Spinal cord (tissue), 10 donors: ENCODE data around the gene OGDH. TPM values are rescaled to one million over a fixed set of nuclear protein-coding genes. Genes with fewer than 3 reads are reported as not detected.
"Not testable (repeated sequence)": the region's sequence is repeated elsewhere in the genome, so short reads cannot be mapped to it uniquely, and the experiment has no call there.

ENCODE experiments used
- DNase-seq, 6 donors: peaks; one replicate each; pipeline versions ENCODE4 v3.0.0 to v3.0.0-alpha.2; 2013 to 2015; ENCODE audit warnings: low spot score in 6 of 6, low read depth in 4 of 6
- H3K27ac ChIP-seq: one replicate; pipeline ENCODE4 v1.5.1; 2013; ENCODE audit warnings: low read depth, low read length, control low read depth
- H3K27me3 ChIP-seq: one replicate; pipeline ENCODE4 v1.6.1; 2013; ENCODE audit warnings: low read length; ENCODE audit not compliant: control insufficient read depth, insufficient read depth
- H3K36me3 ChIP-seq: one replicate; pipeline ENCODE4 v1.6.1; 2013; ENCODE audit warnings: low read length; ENCODE audit not compliant: control insufficient read depth, insufficient read depth
- H3K4me1 ChIP-seq: one replicate; pipeline ENCODE4 v1.6.1; 2013; ENCODE audit warnings: low read length; ENCODE audit not compliant: control insufficient read depth, insufficient read depth
- H3K4me3 ChIP-seq: one replicate; pipeline ENCODE4 v1.5.1; 2013; ENCODE audit warnings: low read depth, low read length, control low read depth
- H3K9me3 ChIP-seq: one replicate; pipeline ENCODE4 v1.6.1; 2013; ENCODE audit warnings: low read length; ENCODE audit not compliant: control insufficient read depth, insufficient read depth
- WGBS: methylation state at CpG from one replicate; pipeline ENCODE4 v1.1.5; 2013; ENCODE audit warnings: missing lambda C conversion rate; ENCODE audit not compliant: insufficient coverage; 5-methylcytosine and 5-hydroxymethylcytosine counted together
- polyA plus RNA-seq, 2 donors: library from polyadenylated mRNA; unstranded; fragments of 120-200 nt; gene quantifications; one replicate each; pipeline ENCODE4 v1.2.1, GENCODE V29; 2013; ENCODE audit not compliant: insufficient read length in 2 of 2
- total RNA-seq, 2 donors: library from RNA; depleted of rRNA in 1 of 2; stranded (reverse); fragments of 120-200 nt in 1 of 2; fragments of >200 nt in 1 of 2; gene quantifications; one replicate each; pipeline versions ENCODE4 v1.2.3 to v1.2.4, GENCODE V29; 2013 to 2014
- donor health status: healthy.

OGDH gene
- total and polyA plus RNA-seq, 4 donors = 63.8 to 78.6 (median 69.3) TPM

DNA sequence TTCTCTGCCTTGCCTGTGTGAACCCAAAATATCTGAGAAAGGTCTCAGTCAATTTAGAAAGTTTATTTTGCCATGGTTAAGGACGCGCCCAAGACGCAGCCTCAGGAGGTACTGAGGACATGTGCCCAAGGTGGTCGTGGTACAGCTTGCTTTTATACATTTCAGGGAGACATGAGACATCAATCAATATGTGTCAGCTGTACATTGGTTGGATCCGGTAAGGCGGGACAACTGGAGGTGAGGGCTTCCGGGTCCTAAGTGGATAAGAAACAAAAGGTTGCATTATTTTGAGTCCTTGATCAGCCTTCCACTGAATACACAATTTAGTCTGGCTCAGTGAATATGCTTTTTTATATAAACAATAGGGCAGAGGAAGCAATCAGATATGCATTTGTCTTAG, 119.8 kb downstream of the OGDH start:
- not testable (repeated sequence) for H3K9me3 ChIP-seq, H3K4me3 ChIP-seq, H3K36me3 ChIP-seq, H3K27me3 ChIP-seq, H3K4me1 ChIP-seq, H3K27ac ChIP-seq, DNase-seq
- 63% methylated on average over 4 of the region's 7 CpGs for WGBS

GRCh38 chr7:44727158-44727936, 120.9 kb downstream of the OGDH start:
- Histone ChIP-seq H3K36me3 (no peaks in the 10 kb centered on the region), H3K4me3 (no peak overlapping the region), H3K27ac (no peak overlapping the region), H3K27me3 (no peaks in the 10 kb centered on the region), H3K9me3 (no peaks in the 10 kb centered on the region), H3K4me1 (no peaks in the 10 kb centered on the region)
- no peak for DNase-seq
- 62% methylated on average over 5 of the region's 6 CpGs for WGBS

DNA sequence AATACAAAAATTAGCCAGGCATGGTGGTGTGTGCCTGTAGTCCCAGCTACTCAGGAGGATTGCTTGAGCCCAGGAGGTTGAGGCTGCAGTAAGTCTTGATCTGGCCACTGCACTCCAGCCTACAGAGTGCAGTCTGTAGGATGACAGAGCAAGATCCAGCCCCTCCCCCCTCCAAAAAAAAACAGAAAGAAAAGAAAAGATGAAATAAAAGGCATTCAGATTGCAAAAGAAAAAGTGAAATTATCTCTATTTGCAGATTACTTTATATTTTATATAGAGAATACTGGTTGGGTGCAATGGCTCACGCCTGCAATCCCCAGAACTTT, 121.5 kb downstream of the OGDH start:
- H3K36me3 ChIP-seq = no peaks in the 10 kb centered on the region
- H3K27ac ChIP-seq = no peak overlapping the region
- no peak overlapping the region for H3K4me3 ChIP-seq
- WGBS = no CpG with 5 or more reads among the region's 1 CpG
- DNase-seq = no peak
- H3K27me3 ChIP-seq = no peaks in the 10 kb centered on the region
- no peaks in the 10 kb centered on the region for H3K4me1 ChIP-seq
- no peaks in the 10 kb centered on the region for H3K9me3 ChIP-seq

- no peak for DNase-seq
- Histone ChIP-seq H3K36me3 (no peaks in the 10 kb centered on the region), H3K27ac (no peak overlapping the region), H3K9me3 (no peaks in the 10 kb centered on the region), H3K4me3 (no peak overlapping the region), H3K4me1 (no peaks in the 10 kb centered on the region), H3K27me3 (no peaks in the 10 kb centered on the region)
- WGBS = 87% methylated on average over 9 of the region's 12 CpGs
These were observed 123.6 kb downstream of the OGDH start for GRCh38 chr7:44729949-44730590.

DNA sequence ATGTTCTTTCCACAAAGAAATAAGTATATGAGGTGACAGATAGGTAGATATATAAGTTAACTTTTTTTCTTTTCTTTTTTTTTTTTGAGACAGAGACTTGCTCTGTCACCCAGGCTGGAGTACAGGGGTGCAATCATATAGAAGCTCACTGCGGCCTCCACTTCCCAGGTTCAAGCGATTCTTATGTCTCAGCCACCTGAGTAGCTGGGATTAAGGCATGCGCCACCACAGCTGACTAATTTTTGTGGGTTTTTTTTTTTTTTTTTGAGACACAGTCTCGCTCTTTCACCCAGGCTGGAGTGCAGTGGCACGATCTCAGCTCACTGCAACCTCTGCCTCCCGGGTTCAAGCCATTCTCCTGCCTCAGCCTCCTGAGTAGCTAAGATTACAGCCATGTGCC, 126.5 kb downstream of the OGDH start:
- WGBS = 98% methylated on average over 6 of the region's 6 CpGs
- not testable (repeated sequence) for H3K36me3 ChIP-seq, DNase-seq, H3K27me3 ChIP-seq, H3K9me3 ChIP-seq, H3K4me1 ChIP-seq, H3K27ac ChIP-seq, H3K4me3 ChIP-seq

- H3K27me3 ChIP-seq = no peaks in the 10 kb centered on the region
- no peak overlapping the region for H3K27ac ChIP-seq
- H3K9me3 ChIP-seq = no peaks in the 10 kb centered on the region
- 75% methylated on average over 2 of the region's 5 CpGs for WGBS
- H3K4me3 ChIP-seq = no peak overlapping the region
- H3K36me3 ChIP-seq = no peaks in the 10 kb centered on the region
- H3K4me1 ChIP-seq = no peaks in the 10 kb centered on the region
- no peak for DNase-seq
These were observed 127.5 kb downstream of the OGDH start for GRCh38 chr7:44733708-44734481.

DNA sequence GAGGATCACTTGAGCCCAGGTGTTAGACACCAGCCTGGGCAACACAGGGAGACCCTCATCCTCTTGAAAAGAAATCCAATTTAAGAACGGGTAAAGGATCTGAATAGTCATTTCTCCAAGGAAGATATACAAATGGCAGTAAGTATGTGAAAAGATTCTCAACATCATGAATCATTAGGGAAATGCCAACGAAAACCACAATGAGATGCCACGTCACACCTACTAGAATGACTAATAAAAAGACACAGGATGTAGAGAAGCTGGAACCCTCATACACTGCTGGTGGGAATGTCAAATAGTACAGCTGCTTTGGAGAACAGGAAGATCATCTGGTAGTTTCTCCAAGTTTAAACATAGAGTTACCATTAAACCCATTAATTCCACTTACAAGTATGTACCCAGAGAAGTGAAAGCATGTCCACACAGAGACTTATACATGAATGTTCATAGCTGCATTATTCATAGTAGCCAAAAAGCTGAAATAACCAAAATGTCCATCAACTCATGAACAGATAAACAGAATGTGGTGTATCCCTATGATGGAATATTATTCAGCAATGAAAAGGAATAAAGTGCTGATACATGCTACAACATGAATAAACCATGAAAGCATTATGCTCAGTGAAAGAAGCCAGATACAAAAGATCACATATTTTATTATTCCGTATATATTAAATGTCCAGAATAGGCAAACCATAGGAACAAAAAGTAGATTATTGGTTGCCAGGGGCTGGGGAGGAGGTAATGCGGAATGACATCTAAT, 129.2 kb downstream of the OGDH start:
- H3K4me1 ChIP-seq = no peaks in the 10 kb centered on the region
- no peaks in the 10 kb centered on the region for H3K27me3 ChIP-seq
- no peak for DNase-seq
- no peaks in the 10 kb centered on the region for H3K9me3 ChIP-seq
- no peaks in the 10 kb centered on the region for H3K36me3 ChIP-seq
- H3K4me3 ChIP-seq = no peak overlapping the region
- H3K27ac ChIP-seq = no peak overlapping the region
- no CpG with 5 or more reads among the region's 5 CpGs for WGBS

DNA sequence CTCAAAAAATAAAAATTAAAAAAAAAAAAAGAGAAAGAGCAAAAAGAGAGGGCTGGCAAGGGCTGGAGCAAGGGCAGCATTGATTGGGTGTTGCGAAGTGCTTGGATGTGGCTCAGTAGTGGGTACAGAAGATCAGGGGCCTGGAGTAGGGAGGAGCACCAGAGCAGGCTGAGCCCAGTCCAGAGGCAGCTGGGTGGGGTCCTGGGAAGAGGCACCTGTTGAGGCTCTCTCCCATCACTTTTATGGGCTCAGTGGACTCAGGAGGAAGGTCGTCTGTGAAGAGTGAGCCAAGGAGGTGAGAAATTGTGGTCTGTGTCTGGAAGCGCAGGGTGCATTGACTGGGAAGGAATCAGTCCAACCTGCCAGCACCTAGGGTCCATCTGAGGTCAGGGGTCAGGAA, 130.5 kb downstream of the OGDH start:
- no peak overlapping the region for H3K4me3 ChIP-seq
- no peaks in the 10 kb centered on the region for H3K9me3 ChIP-seq
- H3K36me3 ChIP-seq = no peaks in the 10 kb centered on the region
- H3K27me3 ChIP-seq = no peaks in the 10 kb centered on the region
- H3K4me1 ChIP-seq = no peaks in the 10 kb centered on the region
- no peak for DNase-seq
- H3K27ac ChIP-seq = no peak overlapping the region
- 67% methylated on average over 3 of the region's 3 CpGs for WGBS

GRCh38 chr7:44738051-44738723, 131.8 kb downstream of the OGDH start:
- H3K9me3 ChIP-seq = no peaks in the 10 kb centered on the region
- H3K27me3 ChIP-seq = no peaks in the 10 kb centered on the region
- H3K4me3 ChIP-seq = no peak overlapping the region
- 80% methylated on average over 2 of the region's 4 CpGs for WGBS
- DNase-seq = no peak
- H3K4me1 ChIP-seq = no peaks in the 10 kb centered on the region
- no peak overlapping the region for H3K27ac ChIP-seq
- no peaks in the 10 kb centered on the region for H3K36me3 ChIP-seq
